ENCODE results near the gene ELN. TPM values are rescaled to one million over a fixed set of nuclear protein-coding genes. Genes with fewer than 3 reads are reported as not detected.

Gene ELN
- total and polyA plus RNA-seq, 9 of the 15 experiments (the other 6 are each of a cell fraction or from before 2014, with no cell fraction given): 0.20 TPM; not detected in 8

GRCh38 chr7:74061840-74062539, 34.0 kb downstream of the ELN start (continued):
- TF ChIP-seq ZBTB33 (CRISPR knock-in tag; IDR thresholded peaks at IDR 0.05) (peak; percentile 14; the same call in 1 of the 2 replicates), ZNF449 (CRISPR knock-in tag; IDR thresholded peaks at IDR 0.05) (no peak), JUND (IDR thresholded peaks at IDR 0.05; ENCODE audit: borderline replicate concordance, low read depth, low read length) (peak; percentile 78), JUND (tag; IDR thresholded peaks at IDR 0.05; ENCODE audit: borderline replicate concordance, low read depth, low read length) (peak; percentile 74), TARDBP (IDR thresholded peaks at IDR 0.05) (0 out of 2 replicates have a peak, but pooled peaks have one; percentile 45), SP2 (IDR thresholded peaks at IDR 0.05; ENCODE audit: extremely low read depth, low read depth, low read length, poor library complexity, severe bottlenecking) (no peak), DPF2 (IDR thresholded peaks at IDR 0.05) (0 out of 2 replicates have a peak, but pooled peaks have one; percentile 28), HNRNPUL1 (IDR thresholded peaks at IDR 0.05; ENCODE audit: low read length) (no peak), OTX1 (CRISPR knock-in tag; IDR thresholded peaks at IDR 0.05) (no peak), KDM1A (IDR thresholded peaks at IDR 0.05) (peak; percentile 93 to 97), JUN (IDR thresholded peaks at IDR 0.05; ENCODE audit: borderline replicate concordance, low read depth, low read length) (peak; percentile 68; the same call in 1 of the 2 replicates), JUN (CRISPR knock-in tag; IDR thresholded peaks at IDR 0.05; ENCODE audit: borderline replicate concordance) (no peak), CBX3 (IDR thresholded peaks at IDR 0.05; ENCODE audit: borderline replicate concordance in 1 of 2, low read length in 2 of 2) (peak in 1 of 2 experiments; percentile 89; a peak in 2 of 3 replicates), LARP7 (IDR thresholded peaks at IDR 0.05) (0 out of 2 replicates have a peak, but pooled peaks have one; percentile 54), CREB1 (IDR thresholded peaks at IDR 0.05) (peak; percentile 60; the same call in 1 of the 2 replicates), CREB1 (CRISPR knock-in tag; IDR thresholded peaks at IDR 0.05) (peak; percentile 84), RCOR1 (IDR thresholded peaks at IDR 0.05; ENCODE audit: borderline replicate concordance in 1 of 2, low read depth in 2 of 2, low read length in 2 of 2) (peak; percentile 34 to 93; a peak in 3 of 4 replicates), ARID2 (IDR thresholded peaks at IDR 0.05) (no peak), NBN (IDR thresholded peaks at IDR 0.05; ENCODE audit: low read depth) (no peak; the same call in 1 of the 2 replicates), ZNF184 (CRISPR knock-in tag; IDR thresholded peaks at IDR 0.05) (no peak), TFAP4 (CRISPR knock-in tag; IDR thresholded peaks at IDR 0.05; ENCODE audit: borderline replicate concordance) (0 out of 2 replicates have a peak, but pooled peaks have one; percentile 21), SMARCA5 (IDR thresholded peaks at IDR 0.05) (peak; percentile 99), ADNP (tag; IDR thresholded peaks at IDR 0.05) (peak; percentile 96), HDAC1 (IDR thresholded peaks at IDR 0.05) (peak in 1 of 2 experiments; percentile 76; a peak in 2 of 4 replicates), PHF20 (IDR thresholded peaks at IDR 0.05; ENCODE audit: partially characterized antibody) (peak; percentile 72)
